Stomach (tissue), 9 donors: ENCODE data around the gene ARHGEF4. TPM values are rescaled to one million over a fixed set of nuclear protein-coding genes. Genes with fewer than 3 reads are reported as not detected.

Experiments used
- DNase-seq, 2 donors: peaks; one replicate each; pipeline versions ENCODE4 v3.0.0 to v3.0.0-alpha.2; 2013 to 2019
- H3K27ac ChIP-seq, 5 donors: fragments of 200-600 bp in 4 of 5; sonication (generic) in 4 of 5; one replicate each; pipeline ENCODE4 v1.5.1; 2013 to 2019; ENCODE audit warnings: mild to moderate bottlenecking in 1 of 5, moderate library complexity in 1 of 5
- H3K27me3 ChIP-seq, 3 donors: fragments of 200-600 bp; sonication (generic); one replicate each; pipeline ENCODE4 v1.5.1; 2017 to 2019; ENCODE audit warnings: mixed run types in 1 of 3
- H3K36me3 ChIP-seq, 4 donors: fragments of 200-600 bp; sonication (generic); 1 replicate in 3 of 4; 2 replicates in 1 of 4; pipeline ENCODE4 v1.5.1; 2016 to 2019
- H3K4me1 ChIP-seq, 4 donors: fragments of 200-600 bp; sonication (generic); one replicate each; pipeline ENCODE4 v1.5.1; 2016 to 2019
- H3K4me3 ChIP-seq, 4 donors: fragments of 200-600 bp; sonication (generic) in 3 of 4; one replicate each; pipeline ENCODE4 v1.5.1; 2016 to 2019; ENCODE audit warnings: mild to moderate bottlenecking in 1 of 4
- H3K9me3 ChIP-seq, 4 donors: fragments of 200-600 bp; sonication (generic); one replicate each; pipeline ENCODE4 v1.5.1; 2016 to 2019
- EP300 ChIP-seq: sonication (generic); formaldehyde crosslinking; IDR thresholded peaks from one replicate; pipeline ENCODE4 v1.6.1; 2017; ENCODE audit warnings: antibody characterized with exemption
- POLR2A ChIP-seq, 4 donors: fragments of 450-650 bp; IDR thresholded peaks; one replicate each; pipeline ENCODE4 v1.6.1; 2016; ENCODE audit warnings: antibody characterized with exemption in 4 of 4, control low read depth in 2 of 4, mild to moderate bottlenecking in 1 of 4, moderate library complexity in 1 of 4
- POLR2AphosphoS5 ChIP-seq, 3 donors: sonication (generic); formaldehyde crosslinking; IDR thresholded peaks; one replicate each; pipeline ENCODE4 v1.6.1; 2016; ENCODE audit warnings: antibody characterized with exemption in 3 of 3
- WGBS, 5 donors: extraction: QIAGEN DNeasy Blood & Tissue Kit in 3 of 5; methylation state at CpG; one replicate each; pipeline versions ENCODE4 v1.1.5 to v1.1.7; 2013 to 2018; 5-methylcytosine and 5-hydroxymethylcytosine counted together
- intact Hi-C: fragments of 100-400 bp; cut with DNase I; formaldehyde crosslinking; loops from one replicate; pipeline ENCODE4 v1.15.1; 2023; ENCODE audit warnings: low total_unique reads
- polyA plus RNA-seq, 3 donors: library from polyadenylated mRNA; stranded (reverse); fragments of 200-250 nt; gene quantifications; one replicate each; pipeline ENCODE4 v1.2.3, GENCODE V29; 2013
- total RNA-seq, 5 donors: library from RNA; depleted of rRNA; stranded (reverse); fragments of >200 nt; gene quantifications; one replicate each; pipeline versions ENCODE4 v1.1.0 to v1.2.3, GENCODE V29; 2014 to 2016
- TF ChIP-seq, protein P1 (sequence below), 7 experiments: fragments of 450-650 bp in 4 of 7; fragments of 200-600 bp in 3 of 7; sonication (generic) in 3 of 7; IDR thresholded peaks; one replicate each; pipeline ENCODE4 v1.5.1; 2016 to 2019; ENCODE audit warnings: antibody characterized with exemption in 7 of 7, control low read depth in 2 of 7, mild to moderate bottlenecking in 1 of 7
- donor health status: healthy with polysubstance abuse.
- donor health status: Bipolar disorder and iron deficiency.
- donor health status: healthy.

Gene ARHGEF4
- total and polyA plus RNA-seq, 8 donors, result 1.4 to 32.3 (median 11.2) TPM; not detected in 1

DNA sequence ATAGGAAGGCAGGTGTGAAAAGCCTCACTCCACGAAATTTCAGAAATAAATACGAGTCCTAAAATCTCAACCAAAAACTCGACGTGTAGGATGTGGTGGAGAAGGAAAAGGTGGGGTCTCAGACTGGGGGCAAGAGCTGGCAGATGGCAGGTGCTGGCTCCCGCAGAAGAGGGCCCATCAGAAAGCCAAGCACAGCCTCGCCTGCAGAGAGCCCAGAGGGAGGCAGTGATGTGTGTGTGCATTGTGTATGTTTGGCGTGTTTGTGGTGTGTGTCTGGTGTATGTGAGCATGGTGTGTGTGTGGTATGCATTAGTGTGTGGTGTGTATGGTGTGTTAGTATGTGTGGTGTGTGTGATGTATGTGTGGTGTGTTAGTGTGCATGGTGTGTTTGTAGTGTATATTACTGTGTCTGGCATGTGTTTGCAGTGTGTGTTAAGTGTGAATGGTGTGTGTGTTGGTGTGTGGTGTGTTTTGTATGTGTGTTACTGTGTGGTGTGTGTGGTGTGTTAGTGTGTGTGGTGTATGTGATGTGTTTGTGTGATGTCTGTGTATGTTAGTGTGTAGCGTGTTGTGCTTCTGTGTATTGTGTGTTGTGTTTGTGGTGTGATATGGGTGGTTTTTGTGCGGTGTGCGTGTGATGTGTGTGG lies 140.0 kb downstream of the ARHGEF4 start:
- TF ChIP-seq, protein P1, sequence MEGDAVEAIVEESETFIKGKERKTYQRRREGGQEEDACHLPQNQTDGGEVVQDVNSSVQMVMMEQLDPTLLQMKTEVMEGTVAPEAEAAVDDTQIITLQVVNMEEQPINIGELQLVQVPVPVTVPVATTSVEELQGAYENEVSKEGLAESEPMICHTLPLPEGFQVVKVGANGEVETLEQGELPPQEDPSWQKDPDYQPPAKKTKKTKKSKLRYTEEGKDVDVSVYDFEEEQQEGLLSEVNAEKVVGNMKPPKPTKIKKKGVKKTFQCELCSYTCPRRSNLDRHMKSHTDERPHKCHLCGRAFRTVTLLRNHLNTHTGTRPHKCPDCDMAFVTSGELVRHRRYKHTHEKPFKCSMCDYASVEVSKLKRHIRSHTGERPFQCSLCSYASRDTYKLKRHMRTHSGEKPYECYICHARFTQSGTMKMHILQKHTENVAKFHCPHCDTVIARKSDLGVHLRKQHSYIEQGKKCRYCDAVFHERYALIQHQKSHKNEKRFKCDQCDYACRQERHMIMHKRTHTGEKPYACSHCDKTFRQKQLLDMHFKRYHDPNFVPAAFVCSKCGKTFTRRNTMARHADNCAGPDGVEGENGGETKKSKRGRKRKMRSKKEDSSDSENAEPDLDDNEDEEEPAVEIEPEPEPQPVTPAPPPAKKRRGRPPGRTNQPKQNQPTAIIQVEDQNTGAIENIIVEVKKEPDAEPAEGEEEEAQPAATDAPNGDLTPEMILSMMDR (IDR thresholded peaks at IDR 0.05), result no peak
- TF ChIP-seq POLR2A (IDR thresholded peaks at IDR 0.05), result peak in 1 of 4 donors; percentile 28
- Histone ChIP-seq H3K27ac (no peak overlapping the region), H3K4me1 (no peaks in the 10 kb centered on the region), H3K4me3 (no peak overlapping the region), H3K36me3 (no peaks in the 10 kb centered on the region), H3K27me3 (no peaks in the 10 kb centered on the region), H3K9me3 (peaks cover 0 to 11% (median 6%) of the 10 kb centered on the region in 4 donors)
- no peak for DNase-seq
- WGBS, 5 donors, result 87 to 92% (median 90%) methylated on average over 10 of the region's 10 CpGs
- intact Hi-C loops, result no loop called here

DNA sequence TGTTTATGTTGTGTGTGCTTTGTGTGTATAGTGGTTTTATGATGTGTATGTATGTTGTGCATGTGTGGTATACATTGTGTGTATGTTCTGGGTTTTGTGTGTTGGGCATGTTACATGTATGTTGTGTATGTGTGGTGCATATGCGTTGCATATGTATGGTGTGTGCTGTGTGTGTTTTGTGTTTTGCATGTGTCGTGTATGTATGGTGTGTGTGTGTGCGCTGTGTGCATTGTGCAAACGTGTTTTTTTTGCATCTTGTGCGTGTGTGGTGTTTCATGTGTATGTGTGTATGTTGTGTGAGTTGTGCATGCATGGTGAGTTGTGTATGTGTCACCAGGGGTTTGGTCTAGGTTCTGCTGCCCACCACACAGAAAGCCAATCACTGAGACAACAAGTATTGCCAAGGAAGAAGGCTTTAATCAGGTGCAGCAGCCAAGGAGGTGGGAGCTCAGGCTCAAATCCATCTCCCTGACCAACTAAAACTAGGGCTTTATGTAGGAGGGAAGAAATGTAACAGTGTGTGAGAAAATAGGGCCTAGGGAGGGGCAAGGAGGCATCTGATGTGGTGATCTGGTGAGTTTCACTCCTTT lies 140.8 kb downstream of the ARHGEF4 start:
- DNase-seq, result no peak
- Histone ChIP-seq H3K27ac (no peak overlapping the region), H3K4me1 (no peaks in the 10 kb centered on the region), H3K27me3 (no peaks in the 10 kb centered on the region), H3K36me3 (no peaks in the 10 kb centered on the region), H3K9me3 (peaks cover 0 to 11% (median 6%) of the 10 kb centered on the region in 4 donors), H3K4me3 (no peak overlapping the region)
- intact Hi-C loops, result no loop called here
- WGBS, 5 donors, result 85 to 98% (median 96%) methylated on average over 5 of the region's 5 CpGs
- TF ChIP-seq EP300 (no peak), POLR2A (IDR thresholded peaks at IDR 0.05) (no peak), POLR2AphosphoS5 (IDR thresholded peaks at IDR 0.05) (no peak)
- TF ChIP-seq, protein P1 (IDR thresholded peaks at IDR 0.05), result no peak

DNA sequence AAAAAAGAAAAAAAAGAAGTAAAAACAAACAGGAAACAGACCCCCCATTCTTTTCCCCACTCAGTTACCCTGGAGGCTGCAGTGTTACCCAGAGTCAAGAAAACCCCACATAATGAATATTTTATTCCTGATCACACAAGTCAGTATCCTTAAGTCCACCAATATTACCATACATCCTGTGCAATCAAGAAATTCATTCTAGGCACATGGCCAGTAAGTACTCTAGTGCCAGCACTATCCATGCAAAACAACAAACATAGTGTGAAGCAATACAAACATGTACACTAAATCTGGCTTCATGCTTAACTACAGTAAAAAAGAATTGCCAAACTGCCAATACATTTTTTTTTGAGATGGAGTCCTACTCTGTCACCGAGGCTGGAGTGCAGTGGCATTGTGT lies 145.0 kb downstream of the ARHGEF4 start:
- H3K27me3 ChIP-seq, result no peaks in the 10 kb centered on the region
- intact Hi-C loops, result no loop called here
- WGBS, 5 donors, result 75 to 92% (median 89%) methylated on average over 1 of the region's 1 CpG
- no peak overlapping the region for H3K4me3 ChIP-seq
- peaks cover 0 to 11% (median 6%) of the 10 kb centered on the region in 4 donors for H3K9me3 ChIP-seq
- DNase-seq, result no peak
- no peak for TF ChIP-seq POLR2A (IDR thresholded peaks at IDR 0.05)
- TF ChIP-seq, protein P1 (IDR thresholded peaks at IDR 0.05), result no peak
- no peak for TF ChIP-seq EP300
- no peak for TF ChIP-seq POLR2AphosphoS5 (IDR thresholded peaks at IDR 0.05)
- H3K4me1 ChIP-seq, result no peaks in the 10 kb centered on the region
- no peak overlapping the region for H3K27ac ChIP-seq
- no peaks in the 10 kb centered on the region for H3K36me3 ChIP-seq

DNA sequence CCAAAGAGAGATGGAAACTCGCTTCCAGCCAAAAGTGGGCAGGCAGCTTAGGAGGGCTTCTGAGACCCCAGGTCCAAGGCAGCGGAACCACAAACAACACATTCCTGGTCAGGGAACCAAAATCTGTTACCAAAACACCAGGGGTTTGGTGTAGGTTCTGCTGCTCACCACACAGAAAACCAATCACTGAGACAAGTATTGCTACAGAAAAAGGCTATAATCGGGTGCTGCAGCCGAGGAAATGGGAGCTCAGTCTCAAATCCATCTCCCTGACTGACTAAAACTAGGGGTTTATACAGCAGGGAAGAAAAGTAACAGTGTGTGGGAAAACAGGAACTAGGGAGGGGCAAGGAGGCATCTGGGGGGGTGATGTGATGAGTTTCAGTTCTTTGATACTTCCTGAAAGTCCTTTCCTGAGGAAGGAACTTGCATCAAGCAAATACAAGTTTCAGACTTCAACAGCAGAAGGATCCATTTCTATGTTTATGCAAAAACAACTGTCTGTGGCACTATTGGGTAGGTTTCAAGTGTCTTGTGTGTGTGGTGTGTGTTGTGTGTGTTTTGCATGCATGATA lies 148.6 kb downstream of the ARHGEF4 start:
- intact Hi-C loops, result no loop called here
- Histone ChIP-seq H3K9me3 (no peaks in the 10 kb centered on the region), H3K27me3 (no peaks in the 10 kb centered on the region), H3K27ac (no peak overlapping the region), H3K4me1 (no peaks in the 10 kb centered on the region), H3K4me3 (no peak overlapping the region), H3K36me3 (no peaks in the 10 kb centered on the region)
- TF ChIP-seq POLR2AphosphoS5 (IDR thresholded peaks at IDR 0.05), result no peak
- no peak for TF ChIP-seq EP300
- TF ChIP-seq, protein P1 (IDR thresholded peaks at IDR 0.05), result no peak
- no peak for TF ChIP-seq POLR2A (IDR thresholded peaks at IDR 0.05)
- DNase-seq, result no peak
- WGBS, 5 donors, result 70 to 85% (median 84%) methylated on average over 4 of the region's 4 CpGs
